ENCODE measurements around the gene MAPKAP1.

Gene MAPKAP1

GRCh38 chr9:125425901-125426515 is 281.0 kb downstream of the MAPKAP1 start:
- no peaks in the 10 kb centered on the region for H3K36me3 ChIP-seq (ENCODE audit: control insufficient read depth in 1 of 2, insufficient read depth in 2 of 2, low read length in 2 of 2)
- no peaks in the 10 kb centered on the region for H3K4me1 ChIP-seq (ENCODE audit: control insufficient read depth in 1 of 2, insufficient read depth in 2 of 2, low read length in 2 of 2)
- no peak overlapping the region for H3K9ac ChIP-seq (ENCODE audit: low read depth in 1 of 2, low read length in 2 of 2)
- H3K9me3 ChIP-seq (ENCODE audit: control insufficient read depth in 1 of 2, low read length in 2 of 2): no peaks in the 10 kb centered on the region
- no peaks in the 10 kb centered on the region for H3K27me3 ChIP-seq (ENCODE audit: control insufficient read depth in 1 of 2, insufficient read depth in 2 of 2, low read length in 2 of 2)
- no peak overlapping the region for H3K4me3 ChIP-seq (ENCODE audit: low read depth in 1 of 2, low read length in 2 of 2)
- no peak overlapping the region for H3K27ac ChIP-seq (ENCODE audit: low read depth, low read length)

GRCh38 chr9:125425170-125425897 is 281.7 kb downstream of the MAPKAP1 start:
- Histone ChIP-seq H3K9ac (ENCODE audit: low read depth in 1 of 2, low read length in 2 of 2) (no peak overlapping the region), H3K4me3 (ENCODE audit: low read depth in 1 of 2, low read length in 2 of 2) (no peak overlapping the region), H3K27me3 (ENCODE audit: control insufficient read depth in 1 of 2, insufficient read depth in 2 of 2, low read length in 2 of 2) (no peaks in the 10 kb centered on the region), H3K4me1 (ENCODE audit: control insufficient read depth in 1 of 2, insufficient read depth in 2 of 2, low read length in 2 of 2) (no peaks in the 10 kb centered on the region), H3K9me3 (ENCODE audit: control insufficient read depth in 1 of 2, low read length in 2 of 2) (no peaks in the 10 kb centered on the region), H3K36me3 (ENCODE audit: control insufficient read depth in 1 of 2, insufficient read depth in 2 of 2, low read length in 2 of 2) (no peaks in the 10 kb centered on the region), H3K27ac (ENCODE audit: low read depth, low read length) (no peak overlapping the region)

GRCh38 chr9:125423964-125424363 is 283.0 kb downstream of the MAPKAP1 start:
- H3K9me3 ChIP-seq (ENCODE audit: control insufficient read depth in 1 of 2, low read length in 2 of 2): no peaks in the 10 kb centered on the region
- H3K9ac ChIP-seq (ENCODE audit: low read depth in 1 of 2, low read length in 2 of 2): no peak overlapping the region
- no peak overlapping the region for H3K27ac ChIP-seq (ENCODE audit: low read depth, low read length)
- H3K36me3 ChIP-seq (ENCODE audit: control insufficient read depth in 1 of 2, insufficient read depth in 2 of 2, low read length in 2 of 2): no peaks in the 10 kb centered on the region
- no peak overlapping the region for H3K4me3 ChIP-seq (ENCODE audit: low read depth in 1 of 2, low read length in 2 of 2)
- H3K27me3 ChIP-seq (ENCODE audit: control insufficient read depth in 1 of 2, insufficient read depth in 2 of 2, low read length in 2 of 2): no peaks in the 10 kb centered on the region
- H3K4me1 ChIP-seq (ENCODE audit: control insufficient read depth in 1 of 2, insufficient read depth in 2 of 2, low read length in 2 of 2): no peaks in the 10 kb centered on the region

- Histone ChIP-seq H3K9ac (ENCODE audit: low read depth in 1 of 2, low read length in 2 of 2) (no peak overlapping the region), H3K4me3 (ENCODE audit: low read depth in 1 of 2, low read length in 2 of 2) (no peak overlapping the region), H3K27me3 (ENCODE audit: control insufficient read depth in 1 of 2, insufficient read depth in 2 of 2, low read length in 2 of 2) (no peaks in the 10 kb centered on the region), H3K36me3 (ENCODE audit: control insufficient read depth in 1 of 2, insufficient read depth in 2 of 2, low read length in 2 of 2) (no peaks in the 10 kb centered on the region), H3K27ac (ENCODE audit: low read depth, low read length) (no peak overlapping the region), H3K9me3 (ENCODE audit: control insufficient read depth in 1 of 2, low read length in 2 of 2) (no peaks in the 10 kb centered on the region), H3K4me1 (ENCODE audit: control insufficient read depth in 1 of 2, insufficient read depth in 2 of 2, low read length in 2 of 2) (no peaks in the 10 kb centered on the region)
Measured at GRCh38 chr9:125422853-125423252, 284.2 kb downstream of the MAPKAP1 start.

- Histone ChIP-seq H3K36me3 (ENCODE audit: control insufficient read depth in 1 of 2, insufficient read depth in 2 of 2, low read length in 2 of 2) (no peaks in the 10 kb centered on the region), H3K4me1 (ENCODE audit: control insufficient read depth in 1 of 2, insufficient read depth in 2 of 2, low read length in 2 of 2) (no peaks in the 10 kb centered on the region), H3K4me3 (ENCODE audit: low read depth in 1 of 2, low read length in 2 of 2) (no peak overlapping the region), H3K27ac (ENCODE audit: low read depth, low read length) (no peak overlapping the region), H3K9me3 (ENCODE audit: control insufficient read depth in 1 of 2, low read length in 2 of 2) (no peaks in the 10 kb centered on the region), H3K9ac (ENCODE audit: low read depth in 1 of 2, low read length in 2 of 2) (no peak overlapping the region), H3K27me3 (ENCODE audit: control insufficient read depth in 1 of 2, insufficient read depth in 2 of 2, low read length in 2 of 2) (no peaks in the 10 kb centered on the region)
Measured at GRCh38 chr9:125421591-125422181, 285.3 kb downstream of the MAPKAP1 start.

- Histone ChIP-seq H3K9me3 (ENCODE audit: control insufficient read depth in 1 of 2, low read length in 2 of 2) (no peaks in the 10 kb centered on the region), H3K4me3 (ENCODE audit: low read depth in 1 of 2, low read length in 2 of 2) (no peak overlapping the region), H3K36me3 (ENCODE audit: control insufficient read depth in 1 of 2, insufficient read depth in 2 of 2, low read length in 2 of 2) (no peaks in the 10 kb centered on the region), H3K27me3 (ENCODE audit: control insufficient read depth in 1 of 2, insufficient read depth in 2 of 2, low read length in 2 of 2) (no peaks in the 10 kb centered on the region), H3K4me1 (ENCODE audit: control insufficient read depth in 1 of 2, insufficient read depth in 2 of 2, low read length in 2 of 2) (no peaks in the 10 kb centered on the region), H3K9ac (ENCODE audit: low read depth in 1 of 2, low read length in 2 of 2) (no peak overlapping the region), H3K27ac (ENCODE audit: low read depth, low read length) (no peak overlapping the region)
Measured at GRCh38 chr9:125421166-125421565, 285.8 kb downstream of the MAPKAP1 start.

GRCh38 chr9:125418404-125418803 is 288.6 kb downstream of the MAPKAP1 start:
- no peaks in the 10 kb centered on the region for H3K36me3 ChIP-seq (ENCODE audit: control insufficient read depth in 1 of 2, insufficient read depth in 2 of 2, low read length in 2 of 2)
- H3K27ac ChIP-seq (ENCODE audit: low read depth, low read length): no peak overlapping the region
- H3K4me3 ChIP-seq (ENCODE audit: low read depth in 1 of 2, low read length in 2 of 2): no peak overlapping the region
- no peak overlapping the region for H3K9ac ChIP-seq (ENCODE audit: low read depth in 1 of 2, low read length in 2 of 2)
- H3K27me3 ChIP-seq (ENCODE audit: control insufficient read depth in 1 of 2, insufficient read depth in 2 of 2, low read length in 2 of 2): no peaks in the 10 kb centered on the region
- H3K9me3 ChIP-seq (ENCODE audit: control insufficient read depth in 1 of 2, low read length in 2 of 2): no peaks in the 10 kb centered on the region
- no peaks in the 10 kb centered on the region for H3K4me1 ChIP-seq (ENCODE audit: control insufficient read depth in 1 of 2, insufficient read depth in 2 of 2, low read length in 2 of 2)

GRCh38 chr9:125416517-125416916 is 290.5 kb downstream of the MAPKAP1 start:
- no peak overlapping the region for H3K9ac ChIP-seq (ENCODE audit: low read depth in 1 of 2, low read length in 2 of 2)
- no peaks in the 10 kb centered on the region for H3K4me1 ChIP-seq (ENCODE audit: control insufficient read depth in 1 of 2, insufficient read depth in 2 of 2, low read length in 2 of 2)
- H3K4me3 ChIP-seq (ENCODE audit: low read depth in 1 of 2, low read length in 2 of 2): no peak overlapping the region
- no peaks in the 10 kb centered on the region for H3K36me3 ChIP-seq (ENCODE audit: control insufficient read depth in 1 of 2, insufficient read depth in 2 of 2, low read length in 2 of 2)
- no peaks in the 10 kb centered on the region for H3K27me3 ChIP-seq (ENCODE audit: control insufficient read depth in 1 of 2, insufficient read depth in 2 of 2, low read length in 2 of 2)
- H3K27ac ChIP-seq (ENCODE audit: low read depth, low read length): no peak overlapping the region
- no peaks in the 10 kb centered on the region for H3K9me3 ChIP-seq (ENCODE audit: control insufficient read depth in 1 of 2, low read length in 2 of 2)

GRCh38 chr9:125415583-125416460 is 291.2 kb downstream of the MAPKAP1 start:
- Histone ChIP-seq H3K27ac (ENCODE audit: low read depth, low read length) (no peak overlapping the region), H3K9ac (ENCODE audit: low read depth in 1 of 2, low read length in 2 of 2) (no peak overlapping the region), H3K4me1 (ENCODE audit: control insufficient read depth in 1 of 2, insufficient read depth in 2 of 2, low read length in 2 of 2) (no peaks in the 10 kb centered on the region), H3K27me3 (ENCODE audit: control insufficient read depth in 1 of 2, insufficient read depth in 2 of 2, low read length in 2 of 2) (no peaks in the 10 kb centered on the region), H3K9me3 (ENCODE audit: control insufficient read depth in 1 of 2, low read length in 2 of 2) (no peaks in the 10 kb centered on the region), H3K4me3 (ENCODE audit: low read depth in 1 of 2, low read length in 2 of 2) (no peak overlapping the region), H3K36me3 (ENCODE audit: control insufficient read depth in 1 of 2, insufficient read depth in 2 of 2, low read length in 2 of 2) (no peaks in the 10 kb centered on the region)

GRCh38 chr9:125413579-125413978 is 293.4 kb downstream of the MAPKAP1 start:
- Histone ChIP-seq H3K36me3 (ENCODE audit: control insufficient read depth in 1 of 2, insufficient read depth in 2 of 2, low read length in 2 of 2) (no peaks in the 10 kb centered on the region), H3K4me3 (ENCODE audit: low read depth in 1 of 2, low read length in 2 of 2) (no peak overlapping the region), H3K4me1 (ENCODE audit: control insufficient read depth in 1 of 2, insufficient read depth in 2 of 2, low read length in 2 of 2) (peaks cover 0 to 6% of the 10 kb centered on the region in 2 donors), H3K27ac (ENCODE audit: low read depth, low read length) (no peak overlapping the region), H3K9me3 (ENCODE audit: control insufficient read depth in 1 of 2, low read length in 2 of 2) (no peaks in the 10 kb centered on the region), H3K27me3 (ENCODE audit: control insufficient read depth in 1 of 2, insufficient read depth in 2 of 2, low read length in 2 of 2) (peaks cover 0 to 8% of the 10 kb centered on the region in 2 donors), H3K9ac (ENCODE audit: low read depth in 1 of 2, low read length in 2 of 2) (no peak overlapping the region)

All from duodenal mucosa (tissue), 2 donors.